ENCODE results near the gene PCK2. TPM values are rescaled to one million over a fixed set of nuclear protein-coding genes. Genes with fewer than 3 reads are reported as not detected.
A peak's percentile ranks its signal among the peaks of the same experiment; 100 is the strongest.

Gene PCK2
- total and polyA plus RNA-seq, 2 of the 13 experiments (the other 11 are each of a cell fraction or from before 2014, with no cell fraction given) = 129 to 272 TPM

GRCh38 chr14:24080888-24081738 lies 13.0 kb upstream of the PCK2 start (continued):
- TF ChIP-seq DZIP1 (CRISPR knock-in tag; IDR thresholded peaks at IDR 0.05) (peak; percentile 72; the same call in 1 of the 2 replicates), MTF2 (CRISPR knock-in tag; IDR thresholded peaks at IDR 0.05; ENCODE audit: borderline replicate concordance) (peak; percentile 51; the same call in 1 of the 2 replicates), GZF1 (CRISPR knock-in tag; IDR thresholded peaks at IDR 0.05) (0 out of 2 replicates have a peak, but pooled peaks have one; percentile 17), CBX5 (CRISPR knock-in tag; IDR thresholded peaks at IDR 0.05; ENCODE audit: borderline replicate concordance) (peak; percentile 58; the same call in 1 of the 2 replicates), ZNF451 (CRISPR knock-in tag; IDR thresholded peaks at IDR 0.05) (peak; percentile 84), ZNF30 (CRISPR knock-in tag; IDR thresholded peaks at IDR 0.05) (peak; percentile 49), ERF (CRISPR knock-in tag; IDR thresholded peaks at IDR 0.05) (0 out of 2 replicates have a peak, but pooled peaks have one; percentile 52), ZNF572 (CRISPR knock-in tag; IDR thresholded peaks at IDR 0.05) (0 out of 2 replicates have a peak, but pooled peaks have one; percentile 18), ZNF800 (CRISPR knock-in tag; IDR thresholded peaks at IDR 0.05) (peak; percentile 97), THAP11 (CRISPR knock-in tag; IDR thresholded peaks at IDR 0.05) (peak; percentile 30; the same call in 1 of the 2 replicates), HNRNPLL (IDR thresholded peaks at IDR 0.05; ENCODE audit: low read depth, low read length, poor library complexity, severe bottlenecking) (peak; percentile 72), SP1 (IDR thresholded peaks at IDR 0.05) (no peak), SP1 (CRISPR knock-in tag; IDR thresholded peaks at IDR 0.05) (peak; percentile 9; the same call in 1 of the 2 replicates), GATAD2A (CRISPR knock-in tag; IDR thresholded peaks at IDR 0.05) (no peak), NRL (CRISPR knock-in tag; IDR thresholded peaks at IDR 0.05; ENCODE audit: borderline replicate concordance) (peak; percentile 87), NFIB (CRISPR knock-in tag; IDR thresholded peaks at IDR 0.05; ENCODE audit: borderline replicate concordance) (no peak), ZBTB43 (CRISPR knock-in tag; conservative IDR thresholded peaks at IDR 0.05) (0 out of 2 replicates have a peak, but pooled peaks have one; percentile 1), RBM22 (optimal IDR thresholded peaks at IDR 0.05; ENCODE audit: low read length) (no peak), ZNF777 (CRISPR knock-in tag; IDR thresholded peaks at IDR 0.05) (peak; percentile 94), U2AF2 (IDR thresholded peaks at IDR 0.05; ENCODE audit: low read depth, low read length) (no peak), ZNF616 (CRISPR knock-in tag; IDR thresholded peaks at IDR 0.05; ENCODE audit: low read depth) (no peak), ZNF614 (CRISPR knock-in tag; IDR thresholded peaks at IDR 0.05; ENCODE audit: borderline replicate concordance) (no peak)
